ENCODE measurements around the gene ERC1.

ERC1 gene

DNA sequence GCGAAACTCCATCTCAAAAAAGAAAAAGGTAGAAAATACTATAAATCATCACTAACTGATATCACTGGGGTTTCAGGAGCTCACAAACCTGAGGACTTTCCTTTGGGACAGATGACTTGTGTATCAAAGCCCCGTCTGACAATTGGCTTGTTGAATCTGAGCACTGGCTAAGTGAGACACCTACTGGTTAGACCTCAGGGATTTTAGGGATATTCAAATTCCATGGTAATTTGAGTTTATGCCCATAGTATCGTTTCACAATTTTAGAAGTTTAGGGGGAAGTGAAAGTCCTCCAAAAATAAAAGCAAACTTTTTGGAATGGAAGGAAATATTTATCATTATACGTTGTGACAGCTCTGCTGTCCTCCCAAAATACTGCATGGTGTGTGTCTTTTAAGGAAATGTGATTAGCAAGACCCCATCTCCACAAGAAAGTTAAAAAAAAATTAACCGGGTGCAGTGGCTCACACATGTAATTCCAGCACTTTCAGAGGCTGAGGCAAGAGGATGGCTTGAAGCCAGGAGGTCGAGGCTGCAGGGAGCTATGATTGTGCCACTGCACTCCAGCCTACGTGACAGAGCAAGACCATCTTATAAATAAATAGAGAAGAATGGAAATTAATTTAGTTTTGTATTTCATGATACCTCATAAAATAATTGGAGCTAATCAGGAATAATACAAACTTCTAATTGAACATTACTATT is 554.1 kb downstream of the ERC1 start:
- TF ChIP-seq, protein P1, sequence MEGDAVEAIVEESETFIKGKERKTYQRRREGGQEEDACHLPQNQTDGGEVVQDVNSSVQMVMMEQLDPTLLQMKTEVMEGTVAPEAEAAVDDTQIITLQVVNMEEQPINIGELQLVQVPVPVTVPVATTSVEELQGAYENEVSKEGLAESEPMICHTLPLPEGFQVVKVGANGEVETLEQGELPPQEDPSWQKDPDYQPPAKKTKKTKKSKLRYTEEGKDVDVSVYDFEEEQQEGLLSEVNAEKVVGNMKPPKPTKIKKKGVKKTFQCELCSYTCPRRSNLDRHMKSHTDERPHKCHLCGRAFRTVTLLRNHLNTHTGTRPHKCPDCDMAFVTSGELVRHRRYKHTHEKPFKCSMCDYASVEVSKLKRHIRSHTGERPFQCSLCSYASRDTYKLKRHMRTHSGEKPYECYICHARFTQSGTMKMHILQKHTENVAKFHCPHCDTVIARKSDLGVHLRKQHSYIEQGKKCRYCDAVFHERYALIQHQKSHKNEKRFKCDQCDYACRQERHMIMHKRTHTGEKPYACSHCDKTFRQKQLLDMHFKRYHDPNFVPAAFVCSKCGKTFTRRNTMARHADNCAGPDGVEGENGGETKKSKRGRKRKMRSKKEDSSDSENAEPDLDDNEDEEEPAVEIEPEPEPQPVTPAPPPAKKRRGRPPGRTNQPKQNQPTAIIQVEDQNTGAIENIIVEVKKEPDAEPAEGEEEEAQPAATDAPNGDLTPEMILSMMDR (IDR thresholded peaks at IDR 0.05; ENCODE audit: insufficient read depth, low read depth, low read length, missing control alignments): no peak
- DNase-seq (ENCODE audit: low read depth): no peak
- no peak overlapping the region for H3K4me3 ChIP-seq (ENCODE audit: low read length)
